ENCODE data around the gene IQCK.

IQCK gene

DNA sequence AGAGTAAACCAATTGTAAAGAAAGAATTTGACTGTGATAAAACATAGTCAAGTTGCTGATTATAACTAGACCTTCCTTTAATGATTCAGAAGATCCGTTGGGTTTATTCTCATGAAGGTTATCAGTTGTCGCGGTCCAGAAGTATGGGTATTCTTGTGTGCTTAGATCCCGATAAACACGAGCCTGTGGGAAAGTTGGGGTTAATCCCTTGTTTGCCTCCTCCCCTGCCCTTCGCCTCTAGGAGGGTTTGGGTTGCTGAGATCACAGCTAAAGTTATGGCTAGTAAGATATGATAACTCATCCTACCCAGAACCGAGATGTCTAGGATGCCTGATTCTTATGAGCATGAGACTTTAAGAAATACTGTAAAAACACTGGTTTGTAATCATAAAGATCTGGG, 99.8 kb downstream of the IQCK start:
- TF ChIP-seq, protein P1, sequence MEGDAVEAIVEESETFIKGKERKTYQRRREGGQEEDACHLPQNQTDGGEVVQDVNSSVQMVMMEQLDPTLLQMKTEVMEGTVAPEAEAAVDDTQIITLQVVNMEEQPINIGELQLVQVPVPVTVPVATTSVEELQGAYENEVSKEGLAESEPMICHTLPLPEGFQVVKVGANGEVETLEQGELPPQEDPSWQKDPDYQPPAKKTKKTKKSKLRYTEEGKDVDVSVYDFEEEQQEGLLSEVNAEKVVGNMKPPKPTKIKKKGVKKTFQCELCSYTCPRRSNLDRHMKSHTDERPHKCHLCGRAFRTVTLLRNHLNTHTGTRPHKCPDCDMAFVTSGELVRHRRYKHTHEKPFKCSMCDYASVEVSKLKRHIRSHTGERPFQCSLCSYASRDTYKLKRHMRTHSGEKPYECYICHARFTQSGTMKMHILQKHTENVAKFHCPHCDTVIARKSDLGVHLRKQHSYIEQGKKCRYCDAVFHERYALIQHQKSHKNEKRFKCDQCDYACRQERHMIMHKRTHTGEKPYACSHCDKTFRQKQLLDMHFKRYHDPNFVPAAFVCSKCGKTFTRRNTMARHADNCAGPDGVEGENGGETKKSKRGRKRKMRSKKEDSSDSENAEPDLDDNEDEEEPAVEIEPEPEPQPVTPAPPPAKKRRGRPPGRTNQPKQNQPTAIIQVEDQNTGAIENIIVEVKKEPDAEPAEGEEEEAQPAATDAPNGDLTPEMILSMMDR (IDR thresholded peaks at IDR 0.05; ENCODE audit: insufficient read depth, low read depth, low read length, missing control alignments), result no peak
- DNase-seq (ENCODE audit: low read depth), result no peak
- H3K4me3 ChIP-seq (ENCODE audit: low read length), result no peak overlapping the region

DNA sequence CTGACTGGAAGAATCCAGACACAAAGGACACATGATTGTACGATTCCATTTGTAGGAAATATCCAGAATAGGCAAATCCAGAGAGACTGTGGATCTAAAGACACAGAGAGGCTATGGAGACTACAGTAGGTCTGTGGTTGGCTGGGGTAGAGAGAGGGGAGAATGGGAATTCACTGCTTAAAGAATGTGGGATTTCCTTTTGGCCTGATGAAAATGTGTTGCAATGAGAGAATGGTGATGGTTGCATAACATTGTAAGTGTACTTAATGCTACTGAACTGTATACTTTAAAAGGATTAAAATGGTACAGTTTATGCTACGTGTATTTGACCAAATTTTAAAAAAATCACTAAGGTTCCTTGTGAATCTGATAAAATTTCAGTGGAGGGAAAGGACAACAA, 104.5 kb downstream of the IQCK start:
- DNase-seq (ENCODE audit: low read depth), result peak; percentile 18
- H3K4me3 ChIP-seq (ENCODE audit: low read length), result no peak overlapping the region
- TF ChIP-seq, protein P1 (IDR thresholded peaks at IDR 0.05; ENCODE audit: insufficient read depth, low read depth, low read length, missing control alignments), result no peak

DNA sequence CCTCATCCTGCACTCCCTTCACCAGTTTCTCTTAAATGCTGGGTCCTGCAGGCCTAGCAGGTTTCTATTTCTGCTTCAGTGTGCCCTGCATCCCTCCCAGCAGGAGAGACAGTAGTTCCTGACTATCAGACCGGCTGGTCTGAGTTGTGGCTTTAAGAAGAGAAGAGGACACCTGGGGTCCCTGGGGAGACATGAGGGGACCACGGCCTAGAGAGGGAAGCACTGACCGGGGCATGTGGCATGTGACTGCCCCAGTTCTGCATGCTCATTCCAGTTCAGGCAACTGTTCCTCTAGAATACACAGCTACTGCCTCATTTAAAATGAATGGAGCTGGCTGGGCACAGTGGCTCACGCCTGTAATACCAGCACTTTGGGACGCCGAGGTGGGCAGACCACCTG, 105.3 kb downstream of the IQCK start:
- TF ChIP-seq, protein P1 (IDR thresholded peaks at IDR 0.05; ENCODE audit: insufficient read depth, low read depth, low read length, missing control alignments), result no peak
- no peak for DNase-seq (ENCODE audit: low read depth)
- no peak overlapping the region for H3K4me3 ChIP-seq (ENCODE audit: low read length)

DNA sequence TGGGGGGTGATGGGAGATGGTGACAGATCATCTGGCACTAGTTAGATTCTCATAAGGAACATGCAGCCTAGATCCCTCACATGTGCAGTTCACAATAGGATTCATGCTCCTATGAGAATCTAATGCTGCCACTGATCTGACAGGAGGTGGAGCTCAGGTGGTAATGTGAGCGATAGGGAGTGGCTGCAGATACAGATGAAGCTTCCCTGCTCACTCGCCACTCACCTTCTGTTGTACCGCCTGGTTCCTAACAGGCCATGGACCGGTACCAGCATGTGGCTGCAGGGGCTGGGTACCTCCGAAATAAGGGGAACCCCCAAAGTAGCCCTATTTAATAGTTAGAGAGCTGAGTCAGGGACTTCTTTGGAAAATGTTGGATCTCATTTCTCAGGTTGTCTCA, 106.1 kb downstream of the IQCK start:
- no peak overlapping the region for H3K4me3 ChIP-seq (ENCODE audit: low read length)
- TF ChIP-seq, protein P1 (IDR thresholded peaks at IDR 0.05; ENCODE audit: insufficient read depth, low read depth, low read length, missing control alignments), result no peak
- no peak for DNase-seq (ENCODE audit: low read depth)

DNA sequence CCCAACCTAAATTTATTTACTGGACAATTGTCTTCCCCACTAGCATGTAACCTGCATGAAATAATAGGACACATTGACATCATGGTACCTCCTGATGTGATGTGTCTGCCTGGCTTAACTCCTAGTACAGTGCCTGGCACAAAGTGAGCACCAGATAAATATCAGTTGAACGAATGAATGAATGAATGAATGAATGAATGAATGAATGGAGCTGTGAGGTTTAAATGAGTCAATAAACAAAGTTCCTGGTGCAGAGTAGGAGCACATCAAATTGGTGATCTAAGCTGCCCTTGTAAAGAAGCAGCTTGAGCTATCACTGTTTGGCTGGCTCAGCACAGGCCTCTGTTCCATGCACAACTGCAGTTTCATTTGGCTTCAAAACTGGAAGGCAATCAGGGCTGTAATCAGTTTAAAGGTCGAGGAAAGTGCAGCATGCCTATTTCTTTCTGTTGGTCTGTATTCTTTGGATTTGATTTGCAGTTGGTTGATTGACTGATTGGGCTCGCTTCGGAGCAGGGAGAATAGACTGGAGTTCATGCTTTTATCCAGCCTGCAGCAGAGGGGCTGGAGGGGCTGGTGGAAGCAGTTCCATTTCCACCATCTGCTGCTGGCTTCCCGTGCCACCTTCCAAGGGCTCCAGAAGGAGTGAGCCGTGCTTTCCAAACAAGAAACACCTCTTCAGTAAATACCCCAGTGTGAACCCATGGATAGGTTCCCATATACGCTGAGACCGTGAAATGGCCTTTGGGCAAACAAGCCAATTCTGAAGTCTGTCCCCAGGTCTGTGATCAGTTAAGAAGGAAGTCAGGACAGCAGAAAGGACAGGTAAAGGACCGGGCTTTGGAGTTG, 112.0 kb downstream of the IQCK start:
- TF ChIP-seq, protein P1 (IDR thresholded peaks at IDR 0.05; ENCODE audit: insufficient read depth, low read depth, low read length, missing control alignments), result no peak
- no peak overlapping the region for H3K4me3 ChIP-seq (ENCODE audit: low read length)
- DNase-seq (ENCODE audit: low read depth), result no peak

DNA sequence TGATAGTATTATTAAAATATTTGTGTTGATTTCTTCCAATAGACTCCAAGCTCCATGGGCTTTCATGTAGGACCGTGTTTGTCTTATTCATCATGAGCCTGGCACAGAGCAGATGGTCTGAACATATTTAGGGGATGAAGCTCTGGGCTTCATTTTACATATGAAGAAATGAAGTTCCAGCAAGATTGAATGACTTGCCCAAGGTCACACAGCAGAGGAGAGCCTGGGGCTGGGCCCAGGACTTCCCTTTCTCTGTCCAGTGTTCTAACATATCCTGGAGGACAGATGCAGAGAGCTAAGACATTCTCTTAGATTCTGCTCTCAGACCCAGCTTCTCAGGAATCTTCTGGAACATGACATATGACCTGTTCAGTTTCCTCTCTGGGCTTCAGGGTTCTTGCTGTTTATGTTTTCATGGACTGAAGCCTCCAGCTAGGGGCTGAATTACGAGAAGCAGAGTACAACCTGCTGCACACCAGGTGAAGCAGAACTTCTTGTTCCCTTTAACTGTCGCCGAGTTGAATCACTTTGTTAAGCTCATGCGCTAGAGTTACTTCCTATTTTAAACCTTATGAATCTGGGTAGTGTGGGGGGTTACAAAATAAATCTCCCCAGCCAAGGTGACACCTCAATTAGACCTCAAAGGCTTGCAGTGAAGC, 113.0 kb downstream of the IQCK start:
- H3K4me3 ChIP-seq (ENCODE audit: low read length), result no peak overlapping the region
- no peak for DNase-seq (ENCODE audit: low read depth)
- TF ChIP-seq, protein P1 (IDR thresholded peaks at IDR 0.05; ENCODE audit: insufficient read depth, low read depth, low read length, missing control alignments), result no peak

All from epithelial cell of esophagus (primary cell).